ENCODE measurements around the gene CHID1.

Gene CHID1

GRCh38 chr11:893008-893654 is 17.5 kb downstream of the CHID1 start:
- no peak overlapping the region for H3K4me3 ChIP-seq (ENCODE audit: low read length)
- no peaks in the 10 kb centered on the region for H3K9me3 ChIP-seq (replicated peaks; ENCODE audit: low read length)
- H3K27me3 ChIP-seq (ENCODE audit: control insufficient read depth, insufficient read depth, low read length): no peaks in the 10 kb centered on the region
- no peaks in the 10 kb centered on the region for H3K4me1 ChIP-seq (ENCODE audit: control insufficient read depth, insufficient read depth, low read length)
- no peak overlapping the region for H3K9ac ChIP-seq (ENCODE audit: low read depth, low read length)
- peaks cover 2% of the 10 kb centered on the region for H3K36me3 ChIP-seq (ENCODE audit: insufficient read depth, low read length)
- H3K4me2 ChIP-seq (ENCODE audit: low read length): no peak overlapping the region

GRCh38 chr11:890794-891540 is 19.6 kb downstream of the CHID1 start:
- H3K4me1 ChIP-seq (ENCODE audit: control insufficient read depth, insufficient read depth, low read length): no peaks in the 10 kb centered on the region
- H3K36me3 ChIP-seq (ENCODE audit: insufficient read depth, low read length): peaks cover 8% of the 10 kb centered on the region
- no peak overlapping the region for H3K9ac ChIP-seq (ENCODE audit: low read depth, low read length)
- no peak overlapping the region for H3K4me3 ChIP-seq (ENCODE audit: low read length)
- H3K9me3 ChIP-seq (replicated peaks; ENCODE audit: low read length): no peaks in the 10 kb centered on the region
- no peaks in the 10 kb centered on the region for H3K27me3 ChIP-seq (ENCODE audit: control insufficient read depth, insufficient read depth, low read length)
- no peak overlapping the region for H3K4me2 ChIP-seq (ENCODE audit: low read length)

GRCh38 chr11:889687-890475 is 20.7 kb downstream of the CHID1 start:
- Histone ChIP-seq H3K9ac (ENCODE audit: low read depth, low read length) (no peak overlapping the region), H3K36me3 (ENCODE audit: insufficient read depth, low read length) (peaks cover 8% of the 10 kb centered on the region), H3K27me3 (ENCODE audit: control insufficient read depth, insufficient read depth, low read length) (no peaks in the 10 kb centered on the region), H3K9me3 (replicated peaks; ENCODE audit: low read length) (no peaks in the 10 kb centered on the region), H3K4me3 (ENCODE audit: low read length) (no peak overlapping the region), H3K4me1 (ENCODE audit: control insufficient read depth, insufficient read depth, low read length) (no peaks in the 10 kb centered on the region), H3K4me2 (ENCODE audit: low read length) (no peak overlapping the region)

- no peak overlapping the region for H3K4me3 ChIP-seq (ENCODE audit: low read length)
- H3K27me3 ChIP-seq (ENCODE audit: control insufficient read depth, insufficient read depth, low read length): no peaks in the 10 kb centered on the region
- H3K9ac ChIP-seq (ENCODE audit: low read depth, low read length): no peak overlapping the region
- H3K36me3 ChIP-seq (ENCODE audit: insufficient read depth, low read length): peaks cover 8% of the 10 kb centered on the region
- no peaks in the 10 kb centered on the region for H3K9me3 ChIP-seq (replicated peaks; ENCODE audit: low read length)
- no peak overlapping the region for H3K4me2 ChIP-seq (ENCODE audit: low read length)
- no peaks in the 10 kb centered on the region for H3K4me1 ChIP-seq (ENCODE audit: control insufficient read depth, insufficient read depth, low read length)
These were observed 21.4 kb downstream of the CHID1 start for GRCh38 chr11:889257-889656.

GRCh38 chr11:888310-889212 is 22.0 kb downstream of the CHID1 start:
- peaks cover 11% of the 10 kb centered on the region for H3K36me3 ChIP-seq (ENCODE audit: insufficient read depth, low read length)

GRCh38 chr11:887589-887988 is 23.0 kb downstream of the CHID1 start:
- no peak overlapping the region for H3K4me3 ChIP-seq (ENCODE audit: low read length)
- H3K36me3 ChIP-seq (ENCODE audit: insufficient read depth, low read length): peaks cover 15% of the 10 kb centered on the region

More at GRCh38 chr11:888310-889212, 22.0 kb downstream of the CHID1 start:
- H3K4me3 ChIP-seq (ENCODE audit: low read length): no peak overlapping the region
- H3K9me3 ChIP-seq (replicated peaks; ENCODE audit: low read length): no peaks in the 10 kb centered on the region
- H3K27me3 ChIP-seq (ENCODE audit: control insufficient read depth, insufficient read depth, low read length): no peaks in the 10 kb centered on the region
- H3K4me2 ChIP-seq (ENCODE audit: low read length): no peak overlapping the region
- no peak overlapping the region for H3K9ac ChIP-seq (ENCODE audit: low read depth, low read length)
- H3K4me1 ChIP-seq (ENCODE audit: control insufficient read depth, insufficient read depth, low read length): no peaks in the 10 kb centered on the region

GRCh38 chr11:886568-886967 is 24.0 kb downstream of the CHID1 start:
- no peak overlapping the region for H3K4me2 ChIP-seq (ENCODE audit: low read length)
- no peak overlapping the region for H3K4me3 ChIP-seq (ENCODE audit: low read length)
- H3K36me3 ChIP-seq (ENCODE audit: insufficient read depth, low read length): peaks cover 15% of the 10 kb centered on the region
- no peaks in the 10 kb centered on the region for H3K9me3 ChIP-seq (replicated peaks; ENCODE audit: low read length)
- H3K4me1 ChIP-seq (ENCODE audit: control insufficient read depth, insufficient read depth, low read length): no peaks in the 10 kb centered on the region
- no peak overlapping the region for H3K9ac ChIP-seq (ENCODE audit: low read depth, low read length)
- H3K27me3 ChIP-seq (ENCODE audit: control insufficient read depth, insufficient read depth, low read length): no peaks in the 10 kb centered on the region

More at GRCh38 chr11:887589-887988, 23.0 kb downstream of the CHID1 start:
- Histone ChIP-seq H3K9ac (ENCODE audit: low read depth, low read length) (no peak overlapping the region), H3K9me3 (replicated peaks; ENCODE audit: low read length) (no peaks in the 10 kb centered on the region), H3K4me1 (ENCODE audit: control insufficient read depth, insufficient read depth, low read length) (no peaks in the 10 kb centered on the region), H3K27me3 (ENCODE audit: control insufficient read depth, insufficient read depth, low read length) (no peaks in the 10 kb centered on the region), H3K4me2 (ENCODE audit: low read length) (no peak overlapping the region)

- no peak overlapping the region for H3K4me2 ChIP-seq (ENCODE audit: low read length)
- peaks cover 15% of the 10 kb centered on the region for H3K36me3 ChIP-seq (ENCODE audit: insufficient read depth, low read length)
- H3K4me1 ChIP-seq (ENCODE audit: control insufficient read depth, insufficient read depth, low read length): no peaks in the 10 kb centered on the region
- no peaks in the 10 kb centered on the region for H3K9me3 ChIP-seq (replicated peaks; ENCODE audit: low read length)
- H3K27me3 ChIP-seq (ENCODE audit: control insufficient read depth, insufficient read depth, low read length): no peaks in the 10 kb centered on the region
- H3K9ac ChIP-seq (ENCODE audit: low read depth, low read length): no peak overlapping the region
- no peak overlapping the region for H3K4me3 ChIP-seq (ENCODE audit: low read length)
These were observed 26.0 kb downstream of the CHID1 start for GRCh38 chr11:884578-885070.

GRCh38 chr11:883527-883926 is 27.1 kb downstream of the CHID1 start:
- Histone ChIP-seq H3K9ac (ENCODE audit: low read depth, low read length) (no peak overlapping the region), H3K4me3 (ENCODE audit: low read length) (no peak overlapping the region), H3K9me3 (replicated peaks; ENCODE audit: low read length) (no peaks in the 10 kb centered on the region), H3K4me2 (ENCODE audit: low read length) (no peak overlapping the region), H3K36me3 (ENCODE audit: insufficient read depth, low read length) (peaks cover 15% of the 10 kb centered on the region), H3K4me1 (ENCODE audit: control insufficient read depth, insufficient read depth, low read length) (no peaks in the 10 kb centered on the region), H3K27me3 (ENCODE audit: control insufficient read depth, insufficient read depth, low read length) (no peaks in the 10 kb centered on the region)

- Histone ChIP-seq H3K4me3 (ENCODE audit: low read length) (no peak overlapping the region), H3K9me3 (replicated peaks; ENCODE audit: low read length) (no peaks in the 10 kb centered on the region), H3K36me3 (ENCODE audit: insufficient read depth, low read length) (peaks cover 11% of the 10 kb centered on the region), H3K27me3 (ENCODE audit: control insufficient read depth, insufficient read depth, low read length) (no peaks in the 10 kb centered on the region), H3K4me2 (ENCODE audit: low read length) (no peak overlapping the region), H3K4me1 (ENCODE audit: control insufficient read depth, insufficient read depth, low read length) (no peaks in the 10 kb centered on the region), H3K9ac (ENCODE audit: low read depth, low read length) (no peak overlapping the region)
These were observed 28.0 kb downstream of the CHID1 start for GRCh38 chr11:882596-882995.

- H3K36me3 ChIP-seq (ENCODE audit: insufficient read depth, low read length): peaks cover 10% of the 10 kb centered on the region
- H3K4me3 ChIP-seq (ENCODE audit: low read length): no peak overlapping the region
- no peaks in the 10 kb centered on the region for H3K27me3 ChIP-seq (ENCODE audit: control insufficient read depth, insufficient read depth, low read length)
- no peaks in the 10 kb centered on the region for H3K9me3 ChIP-seq (replicated peaks; ENCODE audit: low read length)
- H3K9ac ChIP-seq (ENCODE audit: low read depth, low read length): no peak overlapping the region
- no peak overlapping the region for H3K4me2 ChIP-seq (ENCODE audit: low read length)
- no peaks in the 10 kb centered on the region for H3K4me1 ChIP-seq (ENCODE audit: control insufficient read depth, insufficient read depth, low read length)
These were observed 30.2 kb downstream of the CHID1 start for GRCh38 chr11:880447-880846.

Measured in skeletal muscle satellite cell (primary cell).